ENCODE measurements around the gene GJB6.

GRCh38 chr13:20175406-20175794 lies 56.7 kb downstream of the GJB6 start:
- TF ChIP-seq FOXP2 (optimal IDR thresholded peaks at IDR 0.05; ENCODE audit: borderline replicate concordance, extremely low read depth, extremely low read length, insufficient read depth) (no peak), POLR2AphosphoS5 (IDR thresholded peaks at IDR 0.05; ENCODE audit: low read depth, low read length) (no peak), TAF1 (IDR thresholded peaks at IDR 0.05; ENCODE audit: borderline replicate concordance, insufficient read depth, low read length) (no peak), SIN3A (IDR thresholded peaks at IDR 0.05; ENCODE audit: borderline replicate concordance, insufficient read depth, low read length) (no peak)

All from PFSK-1 (cell line).